Measurements from ENCODE around the gene MAP3K13. TPM values are rescaled to one million over a fixed set of nuclear protein-coding genes. Genes with fewer than 3 reads are reported as not detected.
A peak's percentile ranks its signal among the peaks of the same experiment; 100 is the strongest.

The MAP3K13 gene
- total RNA-seq, 1 experiment from 2014 or later = 47.7 TPM

GRCh38 chr3:185508335-185508991, 145.5 kb downstream of the MAP3K13 start:
- DNase-seq (ENCODE audit: low spot score) = no peak

- DNase-seq (ENCODE audit: low spot score) = no peak
These were observed 148.8 kb downstream of the MAP3K13 start for GRCh38 chr3:185511711-185512110.

GRCh38 chr3:185517387-185518130, 154.6 kb downstream of the MAP3K13 start:
- DNase-seq (ENCODE audit: low spot score) = no peak

GRCh38 chr3:185519021-185519420, 156.1 kb downstream of the MAP3K13 start:
- no peak for DNase-seq (ENCODE audit: low spot score)

- no peak for DNase-seq (ENCODE audit: low spot score)
These were observed 158.6 kb downstream of the MAP3K13 start for GRCh38 chr3:185521349-185522138.

- no peak for DNase-seq (ENCODE audit: low spot score)
These were observed 163.5 kb downstream of the MAP3K13 start for GRCh38 chr3:185526349-185526951.

- no peak for DNase-seq (ENCODE audit: low spot score)
These were observed 164.4 kb downstream of the MAP3K13 start for GRCh38 chr3:185527364-185527763.

- no peak for DNase-seq (ENCODE audit: low spot score)
These were observed 165.6 kb downstream of the MAP3K13 start for GRCh38 chr3:185528532-185528931.

GRCh38 chr3:185530856-185531255, 167.9 kb downstream of the MAP3K13 start:
- no peak for DNase-seq (ENCODE audit: low spot score)

- DNase-seq (ENCODE audit: low spot score) = no peak
These were observed 170.0 kb downstream of the MAP3K13 start for GRCh38 chr3:185532901-185533300.

- no peak for DNase-seq (ENCODE audit: low spot score)
These were observed 171.6 kb downstream of the MAP3K13 start for GRCh38 chr3:185534511-185534910.

GRCh38 chr3:185537369-185537970, 174.5 kb downstream of the MAP3K13 start:
- peak; percentile 90 for DNase-seq (ENCODE audit: low spot score)

Other genes starting within 250 kb of the MAP3K13 start
- 1.3 and 2.8 TPM in 2 replicates for gene C3orf70, start 210.1 kb upstream of the MAP3K13 start, total RNA-seq (2014; rRNA removed; shearing (Covaris generic))
- gene EHHADH, start 109.1 kb upstream of the MAP3K13 start, total RNA-seq (2014; rRNA removed; shearing (Covaris generic)) = 3.6 and 4.7 TPM in 2 replicates
- 11.5 and 14.1 TPM in 2 replicates for gene TMEM41A, start 135.9 kb downstream of the MAP3K13 start, total RNA-seq (2014; rRNA removed; shearing (Covaris generic))
- gene LIPH, start 189.5 kb downstream of the MAP3K13 start, total RNA-seq (2014; rRNA removed; shearing (Covaris generic)) = 1.0 and 1.5 TPM in 2 replicates
- 26.2 TPM in 2 replicates for gene SENP2, start 223.2 kb downstream of the MAP3K13 start, total RNA-seq (2014; rRNA removed; shearing (Covaris generic))

Data from H4 (cell line).